SKM-1 (cell line): ENCODE data around the gene GAL3ST1.
A peak's percentile ranks its signal among the peaks of the same experiment; 100 is the strongest.
"Not testable (repeated sequence)": the region's sequence is repeated elsewhere in the genome, so short reads cannot be mapped to it uniquely, and the experiment has no call there.

ENCODE experiments used
- DNase-seq: peaks from one replicate; lab custom pipeline; 2025; ENCODE audit not compliant: unreplicated experiment; lab: John Stamatoyannopoulos, UW

GAL3ST1 gene

GRCh38 chr22:30574095-30574981 is at the start of gene GAL3ST1:
Gene GAL3ST1, minus strand, starts transcription at chr22:30574665. Its CDS starts 17,273 bp downstream, at chr22:30557392.
- DNase-seq, result no peak

- not testable (repeated sequence) for DNase-seq
Observed at GRCh38 chr22:30619909-30620308, 45.4 kb upstream of the GAL3ST1 start.

GRCh38 chr22:30617819-30618218 is 43.4 kb upstream of the GAL3ST1 start:
- DNase-seq, result no peak

- no peak for DNase-seq
Observed at GRCh38 chr22:30615543-30615954, 41.1 kb upstream of the GAL3ST1 start.

- no peak for DNase-seq
Observed at GRCh38 chr22:30614879-30615278, 40.4 kb upstream of the GAL3ST1 start.

GRCh38 chr22:30614268-30614667 is 39.8 kb upstream of the GAL3ST1 start:
- no peak for DNase-seq

- no peak for DNase-seq
Observed at GRCh38 chr22:30612789-30613188, 38.3 kb upstream of the GAL3ST1 start.

GRCh38 chr22:30611197-30611596 is 36.7 kb upstream of the GAL3ST1 start:
- no peak for DNase-seq

- DNase-seq, result no peak
Observed at GRCh38 chr22:30610299-30610698, 35.8 kb upstream of the GAL3ST1 start.

GRCh38 chr22:30609260-30610185 is 35.1 kb upstream of the GAL3ST1 start:
- DNase-seq, result peak; percentile 71

GRCh38 chr22:30607939-30608338 is 33.5 kb upstream of the GAL3ST1 start:
- no peak for DNase-seq

- no peak for DNase-seq
Observed at GRCh38 chr22:30607300-30607930, 33.0 kb upstream of the GAL3ST1 start.

- peak; percentile 70 for DNase-seq
Observed at GRCh38 chr22:30606455-30607299, 32.2 kb upstream of the GAL3ST1 start, which contains the start of gene TCN2. Gene TCN2, plus strand, starts transcription at chr22:30607174. Its CDS starts 158 bp downstream, at chr22:30607332.

- DNase-seq, result peak; percentile 64
Observed at GRCh38 chr22:30605449-30606110, 31.1 kb upstream of the GAL3ST1 start.

GRCh38 chr22:30604723-30605122 is 30.3 kb upstream of the GAL3ST1 start:
- no peak for DNase-seq

GRCh38 chr22:30603801-30604200 is 29.3 kb upstream of the GAL3ST1 start:
- no peak for DNase-seq

- DNase-seq, result peak; percentile 62
Observed at GRCh38 chr22:30602049-30602448, 27.6 kb upstream of the GAL3ST1 start.

GRCh38 chr22:30601464-30601863 is 27.0 kb upstream of the GAL3ST1 start:
- no peak for DNase-seq

GRCh38 chr22:30600921-30601320 is 26.5 kb upstream of the GAL3ST1 start:
- DNase-seq, result peak; percentile 58

- no peak for DNase-seq
Observed at GRCh38 chr22:30598986-30599385, 24.5 kb upstream of the GAL3ST1 start.
